ENCODE measurements around the gene CACNA1C.

The CACNA1C gene

GRCh38 chr12:2311020-2311778 lies 258.4 kb downstream of the CACNA1C start:
- H3K27ac ChIP-seq (ENCODE audit: low read length) = peak overlapping the region; percentile 67
- no peaks in the 10 kb centered on the region for H3K9me3 ChIP-seq (ENCODE audit: control insufficient read depth in 1 of 2, low read length in 2 of 2)
- no peak overlapping the region for H3K4me3 ChIP-seq (ENCODE audit: low read depth in 1 of 2, low read length in 2 of 2)
- no peaks in the 10 kb centered on the region for H3K27me3 ChIP-seq (ENCODE audit: low read depth, low read length)
- H3K36me3 ChIP-seq (ENCODE audit: control insufficient read depth in 1 of 2, insufficient read depth in 2 of 2, low read length in 2 of 2) = no peaks in the 10 kb centered on the region
- peaks cover 0 to 6% of the 10 kb centered on the region in 2 donors for H3K4me1 ChIP-seq (ENCODE audit: control insufficient read depth in 1 of 2, insufficient read depth in 2 of 2, low read length in 2 of 2)

- Histone ChIP-seq H3K4me1 (ENCODE audit: control insufficient read depth in 1 of 2, insufficient read depth in 2 of 2, low read length in 2 of 2) (peaks cover 0 to 6% of the 10 kb centered on the region in 2 donors), H3K27ac (ENCODE audit: low read length) (no peak overlapping the region), H3K27me3 (ENCODE audit: low read depth, low read length) (no peaks in the 10 kb centered on the region), H3K4me3 (ENCODE audit: low read depth in 1 of 2, low read length in 2 of 2) (no peak overlapping the region), H3K36me3 (ENCODE audit: control insufficient read depth in 1 of 2, insufficient read depth in 2 of 2, low read length in 2 of 2) (no peaks in the 10 kb centered on the region), H3K9me3 (ENCODE audit: control insufficient read depth in 1 of 2, low read length in 2 of 2) (no peaks in the 10 kb centered on the region)
Observed at GRCh38 chr12:2312175-2312574, 259.4 kb downstream of the CACNA1C start.

GRCh38 chr12:2312770-2313169 lies 260.0 kb downstream of the CACNA1C start:
- Histone ChIP-seq H3K4me3 (ENCODE audit: low read depth in 1 of 2, low read length in 2 of 2) (no peak overlapping the region), H3K27me3 (ENCODE audit: low read depth, low read length) (no peaks in the 10 kb centered on the region), H3K36me3 (ENCODE audit: control insufficient read depth in 1 of 2, insufficient read depth in 2 of 2, low read length in 2 of 2) (no peaks in the 10 kb centered on the region), H3K4me1 (ENCODE audit: control insufficient read depth in 1 of 2, insufficient read depth in 2 of 2, low read length in 2 of 2) (peaks cover 0 to 6% of the 10 kb centered on the region in 2 donors), H3K9me3 (ENCODE audit: control insufficient read depth in 1 of 2, low read length in 2 of 2) (no peaks in the 10 kb centered on the region), H3K27ac (ENCODE audit: low read length) (no peak overlapping the region)

GRCh38 chr12:2314492-2314891 lies 261.7 kb downstream of the CACNA1C start:
- no peak overlapping the region for H3K27ac ChIP-seq (ENCODE audit: low read length)
- H3K4me1 ChIP-seq (ENCODE audit: control insufficient read depth in 1 of 2, insufficient read depth in 2 of 2, low read length in 2 of 2) = peaks cover 2 to 6% of the 10 kb centered on the region in 2 donors
- H3K4me3 ChIP-seq (ENCODE audit: low read depth in 1 of 2, low read length in 2 of 2) = no peak overlapping the region
- H3K27me3 ChIP-seq (ENCODE audit: low read depth, low read length) = no peaks in the 10 kb centered on the region
- no peaks in the 10 kb centered on the region for H3K36me3 ChIP-seq (ENCODE audit: control insufficient read depth in 1 of 2, insufficient read depth in 2 of 2, low read length in 2 of 2)
- no peaks in the 10 kb centered on the region for H3K9me3 ChIP-seq (ENCODE audit: control insufficient read depth in 1 of 2, low read length in 2 of 2)

GRCh38 chr12:2317772-2318171 lies 265.0 kb downstream of the CACNA1C start:
- no peaks in the 10 kb centered on the region for H3K9me3 ChIP-seq (ENCODE audit: control insufficient read depth in 1 of 2, low read length in 2 of 2)
- H3K4me1 ChIP-seq (ENCODE audit: control insufficient read depth in 1 of 2, insufficient read depth in 2 of 2, low read length in 2 of 2) = peaks cover 0 to 7% of the 10 kb centered on the region in 2 donors
- H3K27ac ChIP-seq (ENCODE audit: low read length) = no peak overlapping the region

GRCh38 chr12:2318286-2318685 lies 265.5 kb downstream of the CACNA1C start:
- no peak overlapping the region for H3K4me3 ChIP-seq (ENCODE audit: low read depth in 1 of 2, low read length in 2 of 2)
- no peaks in the 10 kb centered on the region for H3K36me3 ChIP-seq (ENCODE audit: control insufficient read depth in 1 of 2, insufficient read depth in 2 of 2, low read length in 2 of 2)
- no peak overlapping the region for H3K27ac ChIP-seq (ENCODE audit: low read length)
- H3K9me3 ChIP-seq (ENCODE audit: control insufficient read depth in 1 of 2, low read length in 2 of 2) = no peaks in the 10 kb centered on the region
- H3K4me1 ChIP-seq (ENCODE audit: control insufficient read depth in 1 of 2, insufficient read depth in 2 of 2, low read length in 2 of 2) = peaks cover 0 to 8% of the 10 kb centered on the region in 2 donors
- H3K27me3 ChIP-seq (ENCODE audit: low read depth, low read length) = no peaks in the 10 kb centered on the region

More at GRCh38 chr12:2317772-2318171, 265.0 kb downstream of the CACNA1C start:
- H3K36me3 ChIP-seq (ENCODE audit: control insufficient read depth in 1 of 2, insufficient read depth in 2 of 2, low read length in 2 of 2) = no peaks in the 10 kb centered on the region
- H3K4me3 ChIP-seq (ENCODE audit: low read depth in 1 of 2, low read length in 2 of 2) = no peak overlapping the region
- H3K27me3 ChIP-seq (ENCODE audit: low read depth, low read length) = no peaks in the 10 kb centered on the region

GRCh38 chr12:2319136-2319535 lies 266.3 kb downstream of the CACNA1C start:
- Histone ChIP-seq H3K4me3 (ENCODE audit: low read depth in 1 of 2, low read length in 2 of 2) (no peak overlapping the region), H3K36me3 (ENCODE audit: control insufficient read depth in 1 of 2, insufficient read depth in 2 of 2, low read length in 2 of 2) (no peaks in the 10 kb centered on the region), H3K4me1 (ENCODE audit: control insufficient read depth in 1 of 2, insufficient read depth in 2 of 2, low read length in 2 of 2) (peaks cover 0 to 17% of the 10 kb centered on the region in 2 donors), H3K9me3 (ENCODE audit: control insufficient read depth in 1 of 2, low read length in 2 of 2) (no peaks in the 10 kb centered on the region), H3K27me3 (ENCODE audit: low read depth, low read length) (no peaks in the 10 kb centered on the region), H3K27ac (ENCODE audit: low read length) (no peak overlapping the region)

- H3K36me3 ChIP-seq (ENCODE audit: control insufficient read depth in 1 of 2, insufficient read depth in 2 of 2, low read length in 2 of 2) = no peaks in the 10 kb centered on the region
- no peak overlapping the region for H3K27ac ChIP-seq (ENCODE audit: low read length)
- no peaks in the 10 kb centered on the region for H3K9me3 ChIP-seq (ENCODE audit: control insufficient read depth in 1 of 2, low read length in 2 of 2)
- H3K27me3 ChIP-seq (ENCODE audit: low read depth, low read length) = no peaks in the 10 kb centered on the region
- no peak overlapping the region for H3K4me3 ChIP-seq (ENCODE audit: low read depth in 1 of 2, low read length in 2 of 2)
- H3K4me1 ChIP-seq (ENCODE audit: control insufficient read depth in 1 of 2, insufficient read depth in 2 of 2, low read length in 2 of 2) = peaks cover 0 to 25% of the 10 kb centered on the region in 2 donors
Observed at GRCh38 chr12:2319737-2320506, 267.1 kb downstream of the CACNA1C start.

GRCh38 chr12:2320841-2321240 lies 268.1 kb downstream of the CACNA1C start:
- no peaks in the 10 kb centered on the region for H3K27me3 ChIP-seq (ENCODE audit: low read depth, low read length)
- H3K9me3 ChIP-seq (ENCODE audit: control insufficient read depth in 1 of 2, low read length in 2 of 2) = no peaks in the 10 kb centered on the region
- H3K27ac ChIP-seq (ENCODE audit: low read length) = no peak overlapping the region
- no peaks in the 10 kb centered on the region for H3K36me3 ChIP-seq (ENCODE audit: control insufficient read depth in 1 of 2, insufficient read depth in 2 of 2, low read length in 2 of 2)
- peaks cover 0 to 28% of the 10 kb centered on the region in 2 donors for H3K4me1 ChIP-seq (ENCODE audit: control insufficient read depth in 1 of 2, insufficient read depth in 2 of 2, low read length in 2 of 2)
- no peak overlapping the region for H3K4me3 ChIP-seq (ENCODE audit: low read depth in 1 of 2, low read length in 2 of 2)

GRCh38 chr12:2322554-2323120 lies 269.9 kb downstream of the CACNA1C start:
- Histone ChIP-seq H3K27me3 (ENCODE audit: low read depth, low read length) (no peaks in the 10 kb centered on the region), H3K9me3 (ENCODE audit: control insufficient read depth in 1 of 2, low read length in 2 of 2) (no peaks in the 10 kb centered on the region), H3K4me1 (ENCODE audit: control insufficient read depth in 1 of 2, insufficient read depth in 2 of 2, low read length in 2 of 2) (peaks cover 0 to 28% of the 10 kb centered on the region in 2 donors), H3K27ac (ENCODE audit: low read length) (no peak overlapping the region), H3K4me3 (ENCODE audit: low read depth in 1 of 2, low read length in 2 of 2) (no peak overlapping the region), H3K36me3 (ENCODE audit: control insufficient read depth in 1 of 2, insufficient read depth in 2 of 2, low read length in 2 of 2) (no peaks in the 10 kb centered on the region)

- H3K27me3 ChIP-seq (ENCODE audit: low read depth, low read length) = no peaks in the 10 kb centered on the region
- H3K4me1 ChIP-seq (ENCODE audit: control insufficient read depth in 1 of 2, insufficient read depth in 2 of 2, low read length in 2 of 2) = peaks cover 0 to 28% of the 10 kb centered on the region in 2 donors
- H3K9me3 ChIP-seq (ENCODE audit: control insufficient read depth in 1 of 2, low read length in 2 of 2) = no peaks in the 10 kb centered on the region
- no peak overlapping the region for H3K27ac ChIP-seq (ENCODE audit: low read length)
- H3K36me3 ChIP-seq (ENCODE audit: control insufficient read depth in 1 of 2, insufficient read depth in 2 of 2, low read length in 2 of 2) = no peaks in the 10 kb centered on the region
- peak overlapping the region in 1 of 2 donors; percentile 14 for H3K4me3 ChIP-seq (ENCODE audit: low read depth in 1 of 2, low read length in 2 of 2)
Observed at GRCh38 chr12:2323532-2324255, 270.9 kb downstream of the CACNA1C start.

Measured in muscle layer of duodenum (tissue), 2 donors.